DMS53 (cell line): ENCODE measurements around the gene ACOT11.

Experiments used
- DNase-seq: peaks from one replicate; lab custom pipeline; 2025; lab: John Stamatoyannopoulos, UW

The ACOT11 gene

DNA sequence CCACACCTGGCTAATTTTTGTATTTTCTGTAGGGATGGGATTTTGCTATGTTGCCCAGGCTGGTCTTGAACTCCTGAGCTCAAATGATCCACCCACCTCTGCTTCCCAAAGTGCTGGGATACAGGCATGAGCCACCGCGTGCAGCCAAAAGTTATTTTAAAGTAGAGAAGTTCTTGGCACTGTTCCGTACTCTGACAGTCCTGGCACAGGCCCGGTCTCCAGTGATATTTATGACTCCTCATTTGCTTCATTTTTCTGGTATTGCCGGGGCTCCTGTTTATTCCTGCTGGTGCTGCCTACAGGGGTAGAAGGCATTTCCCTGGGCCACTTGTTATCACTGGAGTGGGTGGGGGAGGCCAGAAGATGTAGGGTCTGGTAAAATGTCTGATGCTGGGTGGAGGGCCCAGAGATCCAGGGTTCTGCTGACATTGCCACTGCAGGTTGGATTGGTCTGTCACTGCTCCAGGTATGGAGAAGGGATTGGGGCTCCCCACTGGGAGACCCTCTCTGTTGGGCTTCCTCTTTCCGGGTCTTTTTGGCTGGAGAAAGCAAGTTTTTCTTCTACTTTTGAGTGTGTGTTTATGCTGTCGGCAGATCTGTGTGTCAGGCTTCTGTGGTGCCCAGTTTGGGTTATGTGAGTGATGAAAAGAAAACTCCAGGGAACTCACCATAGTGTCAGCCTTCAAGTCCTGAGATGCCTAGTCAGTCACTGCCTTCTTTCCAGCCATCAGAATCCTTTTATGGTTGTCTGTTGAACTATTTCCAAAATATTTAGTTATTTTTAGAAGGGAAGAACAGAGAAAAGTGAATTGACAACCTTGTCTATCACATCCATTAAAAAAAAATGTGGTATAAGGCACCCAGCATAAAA is 98.0 kb downstream of the ACOT11 start:
- DNase-seq = no peak

GRCh38 chr1:54649130-54649898 is 101.3 kb downstream of the ACOT11 start:
- no peak for DNase-seq

- no peak for DNase-seq
Observed at GRCh38 chr1:54649921-54650320, 101.9 kb downstream of the ACOT11 start.

- no peak for DNase-seq
Observed at GRCh38 chr1:54650417-54650816, 102.4 kb downstream of the ACOT11 start.

DNA sequence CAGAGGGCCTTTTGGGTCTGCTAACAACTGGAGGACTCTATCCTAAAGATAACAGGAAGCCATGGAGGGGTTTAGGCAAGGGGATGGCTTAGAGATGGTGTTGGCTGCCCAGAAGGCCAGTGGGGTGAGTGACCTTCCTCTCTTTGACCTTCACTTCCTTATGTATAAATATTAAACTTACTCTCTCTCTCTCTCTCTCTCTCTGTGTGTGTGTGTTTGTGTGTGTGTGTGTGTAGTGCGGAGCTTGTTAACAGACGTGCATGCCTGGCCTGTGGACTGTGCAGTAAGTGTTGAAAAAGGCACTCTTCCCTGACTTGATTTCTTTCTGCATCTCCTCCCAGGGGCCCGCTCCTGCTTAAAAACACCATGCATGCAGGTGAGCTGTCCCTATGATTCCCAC is 103.6 kb downstream of the ACOT11 start:
- DNase-seq = no peak

DNA sequence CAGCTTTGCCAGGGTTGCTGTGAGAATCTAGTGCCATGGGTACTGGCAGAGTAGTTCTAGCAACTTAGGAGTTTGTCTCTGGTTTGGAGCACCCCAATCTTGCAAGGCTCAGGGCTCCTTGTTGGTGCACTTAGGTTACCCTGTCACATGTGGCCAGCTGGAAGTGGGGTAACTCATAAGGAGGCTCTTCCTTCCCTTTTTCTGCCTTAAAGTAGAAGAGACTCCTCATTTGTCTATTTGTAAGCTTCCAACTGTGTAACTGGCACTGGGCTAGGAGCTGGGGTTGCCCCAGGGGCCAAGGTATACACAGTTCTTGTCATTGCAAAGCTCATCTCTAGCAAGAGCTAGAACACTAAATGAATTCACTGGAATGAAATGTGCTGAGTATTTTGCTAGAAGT is 104.1 kb downstream of the ACOT11 start:
- DNase-seq = no peak

DNA sequence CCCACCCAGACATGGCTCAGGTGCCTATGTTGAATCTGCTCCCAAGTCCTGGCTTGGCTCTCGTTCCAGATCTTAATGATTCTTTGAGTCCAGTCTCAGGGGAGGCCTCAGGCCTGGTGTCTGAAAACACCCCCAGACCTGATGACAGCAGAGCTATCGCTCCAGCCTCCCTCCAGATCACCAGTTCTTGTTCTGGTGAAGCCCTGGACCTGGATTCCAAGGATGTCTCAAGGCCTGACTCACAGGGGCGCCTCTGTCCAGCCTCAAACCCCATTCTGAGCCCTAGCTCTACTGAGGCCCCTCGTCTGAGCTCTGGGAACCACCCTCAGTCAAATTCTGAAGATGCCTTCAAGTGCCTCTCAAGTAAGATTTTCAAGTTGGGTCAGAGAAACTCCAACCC is 105.0 kb downstream of the ACOT11 start:
- no peak for DNase-seq

DNA sequence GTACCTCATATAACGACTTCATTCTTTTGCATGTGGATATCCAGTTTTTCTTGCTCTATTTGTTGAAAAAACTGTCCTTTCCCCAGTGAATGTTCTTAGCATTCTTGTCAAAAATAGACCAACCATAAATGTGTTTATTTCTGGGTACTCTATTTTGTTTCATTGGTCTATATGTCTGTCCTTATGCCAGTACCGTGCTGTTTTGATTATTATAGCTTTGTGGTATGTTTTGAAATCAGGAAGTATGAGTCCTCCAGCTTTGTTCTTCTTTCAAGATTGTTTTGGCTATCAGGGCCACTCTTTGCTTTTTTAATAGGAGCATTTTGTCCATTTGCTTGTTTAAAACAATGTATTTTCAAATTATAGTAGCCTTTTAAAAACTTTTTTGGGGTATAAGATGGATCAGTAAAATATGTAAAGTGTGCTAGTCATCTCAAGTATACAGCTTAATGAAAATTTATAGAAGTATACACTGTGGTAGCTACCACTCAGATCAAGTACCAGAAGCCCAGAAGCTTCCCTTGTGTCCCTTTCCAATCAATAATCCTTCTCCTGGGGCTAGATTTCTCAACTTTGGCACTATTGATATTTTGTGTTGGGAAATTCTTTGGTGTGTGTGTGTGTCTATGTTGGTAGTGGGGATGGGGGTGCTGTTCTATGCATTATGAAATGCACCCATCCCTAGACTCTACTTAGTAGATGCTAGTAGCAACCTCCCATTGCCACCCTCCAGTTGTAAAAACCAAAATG is 110.3 kb downstream of the ACOT11 start:
- no peak for DNase-seq
